Measurements from ENCODE around the gene SLC19A1. TPM values are rescaled to one million over a fixed set of nuclear protein-coding genes. Genes with fewer than 3 reads are reported as not detected.
A peak's percentile ranks its signal among the peaks of the same experiment; 100 is the strongest.

SLC19A1 gene
- total RNA-seq, 1 donor from 2014 or later: 28.2 TPM

DNA sequence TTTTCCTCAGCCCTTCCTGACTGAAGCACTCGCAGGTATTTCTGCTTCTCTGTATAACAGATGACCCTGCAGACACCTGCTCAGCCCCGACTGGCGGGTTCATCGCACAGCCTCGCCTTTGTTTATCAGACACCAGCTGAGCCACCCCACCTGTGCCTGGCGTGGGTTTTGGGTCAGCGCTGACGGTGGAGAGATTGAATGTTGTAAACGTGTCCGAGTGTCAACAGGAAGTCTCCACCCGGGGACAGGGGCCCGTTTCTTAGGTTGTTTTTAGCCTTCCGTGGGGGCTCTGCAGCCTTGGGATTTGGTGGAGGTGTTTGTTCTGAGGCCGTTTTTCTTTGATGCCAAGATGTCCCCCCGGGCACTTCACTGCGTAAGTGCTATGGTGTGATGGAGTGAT is 77.1 kb downstream of the SLC19A1 start:
- TF ChIP-seq, protein P1, sequence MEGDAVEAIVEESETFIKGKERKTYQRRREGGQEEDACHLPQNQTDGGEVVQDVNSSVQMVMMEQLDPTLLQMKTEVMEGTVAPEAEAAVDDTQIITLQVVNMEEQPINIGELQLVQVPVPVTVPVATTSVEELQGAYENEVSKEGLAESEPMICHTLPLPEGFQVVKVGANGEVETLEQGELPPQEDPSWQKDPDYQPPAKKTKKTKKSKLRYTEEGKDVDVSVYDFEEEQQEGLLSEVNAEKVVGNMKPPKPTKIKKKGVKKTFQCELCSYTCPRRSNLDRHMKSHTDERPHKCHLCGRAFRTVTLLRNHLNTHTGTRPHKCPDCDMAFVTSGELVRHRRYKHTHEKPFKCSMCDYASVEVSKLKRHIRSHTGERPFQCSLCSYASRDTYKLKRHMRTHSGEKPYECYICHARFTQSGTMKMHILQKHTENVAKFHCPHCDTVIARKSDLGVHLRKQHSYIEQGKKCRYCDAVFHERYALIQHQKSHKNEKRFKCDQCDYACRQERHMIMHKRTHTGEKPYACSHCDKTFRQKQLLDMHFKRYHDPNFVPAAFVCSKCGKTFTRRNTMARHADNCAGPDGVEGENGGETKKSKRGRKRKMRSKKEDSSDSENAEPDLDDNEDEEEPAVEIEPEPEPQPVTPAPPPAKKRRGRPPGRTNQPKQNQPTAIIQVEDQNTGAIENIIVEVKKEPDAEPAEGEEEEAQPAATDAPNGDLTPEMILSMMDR (conservative IDR thresholded peaks at IDR 0.05): no peak
- Mint-ChIP-seq H3K27ac (peak overlapping the region; percentile 74), H3K27me3 (no peaks in the 10 kb centered on the region), H3K4me1 (ENCODE audit: unreplicated experiment) (peaks cover 18% of the 10 kb centered on the region), H3K4me3 (peak overlapping the region; percentile 14), H3K36me3 (peaks cover 25% of the 10 kb centered on the region), H3K9me3 (peaks cover 16% of the 10 kb centered on the region)
- DNase-seq (ENCODE audit: extremely low spot score, unreplicated experiment): no peak

DNA sequence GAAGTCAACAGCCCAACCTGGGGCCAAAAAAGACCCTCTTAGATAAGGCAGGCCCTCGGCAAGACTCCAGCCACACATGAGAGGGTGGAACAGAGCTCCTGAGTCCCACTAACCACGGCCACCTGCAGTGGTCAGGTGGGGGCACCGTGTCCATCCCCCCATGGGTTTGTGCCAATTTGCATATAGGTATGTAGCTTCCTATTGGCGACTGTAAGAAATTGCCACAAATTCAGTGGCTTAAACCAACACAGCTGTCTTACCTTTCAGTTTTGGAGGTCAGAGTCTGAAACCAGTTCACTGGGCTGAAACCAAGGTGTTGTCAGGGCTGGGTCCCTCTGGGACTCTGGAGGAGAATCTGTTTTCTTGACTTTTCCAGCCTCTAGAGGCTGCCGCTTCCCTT is 77.9 kb downstream of the SLC19A1 start:
- Mint-ChIP-seq H3K4me3 (no peak overlapping the region), H3K27me3 (no peaks in the 10 kb centered on the region), H3K4me1 (ENCODE audit: unreplicated experiment) (peaks cover 10% of the 10 kb centered on the region), H3K9me3 (peaks cover 16% of the 10 kb centered on the region), H3K36me3 (peaks cover 25% of the 10 kb centered on the region), H3K27ac (no peak overlapping the region)
- DNase-seq (ENCODE audit: extremely low spot score, unreplicated experiment): no peak
- TF ChIP-seq, protein P1 (conservative IDR thresholded peaks at IDR 0.05): no peak

DNA sequence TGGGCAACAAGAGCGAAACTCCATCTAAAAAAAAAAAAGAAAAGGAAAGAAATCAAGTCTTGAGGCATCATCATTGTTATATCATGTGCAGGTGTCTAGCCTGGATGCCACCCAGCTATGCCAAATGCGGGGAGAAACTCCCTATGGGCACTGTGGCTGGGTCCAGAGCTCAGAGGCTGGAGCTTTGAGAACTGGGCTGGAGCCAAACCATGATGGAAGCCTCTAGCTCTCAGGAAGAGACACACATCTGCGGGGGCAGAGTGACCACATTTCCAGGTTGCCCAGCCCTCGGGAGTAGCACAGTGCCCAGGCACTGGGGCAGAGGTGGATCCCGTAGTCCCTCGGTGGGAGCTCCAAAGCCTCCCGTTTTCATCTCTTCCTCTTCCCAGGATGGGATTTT is 78.4 kb downstream of the SLC19A1 start:
- Mint-ChIP-seq H3K27ac (no peak overlapping the region), H3K9me3 (peaks cover 16% of the 10 kb centered on the region), H3K36me3 (peaks cover 25% of the 10 kb centered on the region), H3K4me1 (ENCODE audit: unreplicated experiment) (peaks cover 10% of the 10 kb centered on the region), H3K27me3 (no peaks in the 10 kb centered on the region), H3K4me3 (no peak overlapping the region)
- TF ChIP-seq, protein P1 (conservative IDR thresholded peaks at IDR 0.05): no peak
- no peak for DNase-seq (ENCODE audit: extremely low spot score, unreplicated experiment)

DNA sequence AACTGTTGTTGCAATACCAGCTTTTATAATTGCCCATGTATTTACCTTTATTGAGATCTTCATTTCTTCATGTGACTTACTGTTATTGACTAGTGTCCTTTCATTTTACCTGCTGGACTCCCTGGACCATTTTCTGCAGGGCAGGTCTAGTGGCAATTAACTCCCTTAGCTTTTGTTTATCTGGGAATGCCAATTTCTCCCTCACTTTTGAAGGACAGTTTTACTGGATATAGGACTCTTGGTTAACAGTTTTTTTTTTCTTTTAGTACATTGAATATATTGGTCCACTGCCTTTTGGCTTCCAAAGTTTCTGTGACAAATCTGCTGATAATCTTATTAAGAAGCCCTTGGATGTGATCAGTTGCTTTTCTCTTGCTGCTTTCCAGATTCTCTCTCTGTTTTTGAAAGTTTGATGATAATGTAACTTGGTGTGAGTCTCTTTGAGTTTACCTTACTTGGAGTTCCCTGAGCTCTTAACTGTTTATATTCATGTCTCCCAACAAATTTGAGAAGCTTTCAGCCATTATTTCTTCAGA is 80.4 kb downstream of the SLC19A1 start:
- DNase-seq (ENCODE audit: extremely low spot score, unreplicated experiment): no peak
- H3K9me3 Mint-ChIP-seq: peaks cover 16% of the 10 kb centered on the region
- H3K36me3 Mint-ChIP-seq: peaks cover 25% of the 10 kb centered on the region
- no peak overlapping the region for H3K4me3 Mint-ChIP-seq
- H3K27ac Mint-ChIP-seq: no peak overlapping the region
- peaks cover 10% of the 10 kb centered on the region for H3K4me1 Mint-ChIP-seq (ENCODE audit: unreplicated experiment)
- TF ChIP-seq, protein P1 (conservative IDR thresholded peaks at IDR 0.05): no peak
- no peaks in the 10 kb centered on the region for H3K27me3 Mint-ChIP-seq

DNA sequence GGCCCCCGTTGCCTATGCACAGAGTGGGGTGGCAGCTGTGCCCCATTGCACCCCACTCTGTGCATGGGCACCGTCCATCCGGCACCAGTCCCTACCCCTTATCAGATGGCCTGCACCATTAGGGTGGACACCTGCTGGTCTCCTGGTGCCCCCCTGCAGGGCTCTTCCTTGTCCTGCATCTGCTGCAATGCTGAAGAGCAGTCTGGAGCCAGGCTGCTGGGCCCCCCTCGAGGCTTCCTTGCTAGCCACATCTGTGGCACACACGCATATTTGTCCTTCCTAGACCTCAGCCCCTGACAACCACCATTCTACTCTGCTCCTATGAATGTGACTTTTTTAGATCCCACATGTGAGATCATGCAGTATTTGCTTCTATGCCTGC is 80.9 kb downstream of the SLC19A1 start:
- H3K9me3 Mint-ChIP-seq: peaks cover 16% of the 10 kb centered on the region
- peaks cover 25% of the 10 kb centered on the region for H3K36me3 Mint-ChIP-seq
- no peak for DNase-seq (ENCODE audit: extremely low spot score, unreplicated experiment)
- H3K27ac Mint-ChIP-seq: no peak overlapping the region
- H3K27me3 Mint-ChIP-seq: no peaks in the 10 kb centered on the region
- H3K4me3 Mint-ChIP-seq: no peak overlapping the region
- TF ChIP-seq, protein P1 (conservative IDR thresholded peaks at IDR 0.05): no peak
- H3K4me1 Mint-ChIP-seq (ENCODE audit: unreplicated experiment): peaks cover 10% of the 10 kb centered on the region
